IMR-90 (cell line): ENCODE results near the gene KCNN3. TPM values are rescaled to one million over a fixed set of nuclear protein-coding genes. Genes with fewer than 3 reads are reported as not detected.
A peak's percentile ranks its signal among the peaks of the same experiment; 100 is the strongest.

ENCODE experiments used
- ATAC-seq: fragments of 200-7000 bp; cut with Tn5 transposase; 2 replicates; pipeline ENCODE4 v1.9.1; 2020; ENCODE audit warnings: low read depth, mild to moderate bottlenecking, moderate library complexity
- BruUV-seq: library from RNA; stranded (reverse); fragments of 400-500 nt; replicated peaks from 2 replicates; lab custom pipeline; 2021; lab: Mats Ljungman, UMichigan
- CTCF ChIA-PET: fragments of 300-600 bp; formaldehyde crosslinking; extraction: SDS; loops from one replicate; lab custom pipeline; 2021; ENCODE audit warnings: antibody characterized with exemption; lab: Yijun Ruan, JAX
- POLR2A ChIA-PET: fragments of 300-600 bp; sonication (Branson Sonifier 250); formaldehyde crosslinking; loops from one replicate; lab custom pipeline; 2022; ENCODE audit warnings: antibody characterized with exemption; ENCODE audit not compliant: unreplicated experiment; lab: Charles Lee
- DNase-seq: peaks from one replicate; pipeline ENCODE4 v3.0.0; 2013
- H2AFZ ChIP-seq: replicated peaks from 2 replicates; pipeline ENCODE3; 2013; ENCODE audit warnings: low read length, mild to moderate bottlenecking; ENCODE audit not compliant: poor library complexity
- H2AK5ac ChIP-seq: 2 replicates; pipeline ENCODE4 v1.6.1; 2013; ENCODE audit warnings: low read depth, low read length, inconsistent platforms
- H2AK9ac ChIP-seq: replicated peaks from 2 replicates; pipeline ENCODE3; 2013; ENCODE audit warnings: mild to moderate bottlenecking, low read depth, low read length, moderate library complexity; ENCODE audit not compliant: poor library complexity
- H2BK120ac ChIP-seq: 2 replicates; pipeline ENCODE4 v1.6.1; 2013; ENCODE audit warnings: low read depth, low read length, inconsistent platforms
- H2BK15ac ChIP-seq: 3 replicates; pipeline ENCODE4 v1.6.1; 2013; ENCODE audit warnings: low read depth, low read length, inconsistent platforms
- H2BK20ac ChIP-seq: 2 replicates; pipeline ENCODE4 v1.6.1; 2013; ENCODE audit warnings: low read depth, mild to moderate bottlenecking, inconsistent platforms, low read length, moderate library complexity
- H2BK5ac ChIP-seq: 2 replicates; pipeline ENCODE4 v1.6.1; 2013; ENCODE audit warnings: mild to moderate bottlenecking, low read depth, low read length, inconsistent platforms; ENCODE audit not compliant: poor library complexity, severe bottlenecking
- H3K14ac ChIP-seq: replicated peaks from 2 replicates; pipeline ENCODE4 v1.6.1; 2013; ENCODE audit warnings: low read depth, low read length, inconsistent platforms
- H3K18ac ChIP-seq: 2 replicates; pipeline ENCODE4 v1.6.1; 2013; ENCODE audit warnings: low read depth, low read length, control low read depth
- H3K23ac ChIP-seq: 2 replicates; pipeline ENCODE4 v1.6.1; 2013; ENCODE audit warnings: low read depth, low read length, inconsistent platforms
- H3K27ac ChIP-seq: 2 replicates; pipeline ENCODE4 v1.5.1; 2013; ENCODE audit warnings: mild to moderate bottlenecking, control low read depth, low read length; ENCODE audit not compliant: insufficient read depth
- H3K27me3 ChIP-seq: 2 replicates; pipeline ENCODE4 v1.6.1; 2013; ENCODE audit warnings: low read length; ENCODE audit not compliant: control insufficient read depth, insufficient read depth
- H3K36me3 ChIP-seq: 2 replicates; pipeline ENCODE4 v1.6.1; 2013; ENCODE audit warnings: low read length, mixed read lengths; ENCODE audit not compliant: control insufficient read depth, insufficient read depth
- H3K4ac ChIP-seq: 2 replicates; pipeline ENCODE4 v1.6.1; 2013; ENCODE audit warnings: low read depth, low read length, inconsistent platforms
- H3K4me1 ChIP-seq: 2 replicates; pipeline ENCODE4 v1.6.1; 2013; ENCODE audit warnings: low read length, mixed read lengths; ENCODE audit not compliant: control insufficient read depth, insufficient read depth
- H3K4me2 ChIP-seq: 2 replicates; pipeline ENCODE4 v1.6.1; 2013; ENCODE audit warnings: low read depth, mild to moderate bottlenecking, control low read depth, low read length, moderate library complexity
- H3K4me3 ChIP-seq: 2 replicates; pipeline ENCODE4 v1.5.1; 2013; ENCODE audit warnings: low read depth, mild to moderate bottlenecking, control low read depth, low read length, moderate library complexity; ENCODE audit not compliant: insufficient read depth
- H3K56ac ChIP-seq: 2 replicates; pipeline ENCODE4 v1.6.1; 2013; ENCODE audit warnings: low read length, inconsistent platforms; ENCODE audit not compliant: insufficient read depth; ENCODE audit errors: extremely low read depth
- H3K79me1 ChIP-seq, 2 experiments: 2 replicates each; pipeline ENCODE4 v1.6.1; 2013; ENCODE audit warnings: low read length in 2 of 2, inconsistent platforms in 1 of 2, low read depth in 1 of 2
- H3K9ac ChIP-seq: 2 replicates; pipeline ENCODE4 v1.6.1; 2013; ENCODE audit warnings: low read depth, low read length, control low read depth
- H3K9me1 ChIP-seq: 2 replicates; pipeline ENCODE4 v1.6.1; 2013; ENCODE audit warnings: low read length, inconsistent platforms; ENCODE audit not compliant: insufficient read depth
- H3K9me3 ChIP-seq: 2 replicates; pipeline ENCODE4 v1.6.1; 2013; ENCODE audit warnings: low read length; ENCODE audit not compliant: control insufficient read depth, insufficient read depth
- H4K20me1 ChIP-seq: 2 replicates; pipeline ENCODE4 v1.6.1; 2013; ENCODE audit warnings: low read length, inconsistent platforms; ENCODE audit not compliant: insufficient read depth
- H4K5ac ChIP-seq: 2 replicates; pipeline ENCODE4 v1.6.1; 2013; ENCODE audit warnings: mild to moderate bottlenecking, low read depth, low read length, control low read depth
- H4K8ac ChIP-seq, 2 experiments: 2 replicates each; pipeline ENCODE4 v1.6.1; 2013; ENCODE audit warnings: low read depth in 2 of 2, low read length in 2 of 2, control low read depth in 1 of 2, inconsistent platforms in 1 of 2
- H4K91ac ChIP-seq: 2 replicates; pipeline ENCODE4 v1.6.1; 2013; ENCODE audit warnings: low read depth, low read length, inconsistent platforms; ENCODE audit not compliant: insufficient read depth
- BHLHE40 ChIP-seq: fragments of 150-350 bp; IDR thresholded peaks from 2 replicates; pipeline ENCODE4 v1.6.1; 2016; ENCODE audit warnings: mild to moderate bottlenecking, low read depth, low read length
- CEBPB ChIP-seq: IDR thresholded peaks from 2 replicates; pipeline ENCODE4 v1.6.1; 2012; ENCODE audit warnings: low read depth, low read length, improper control_type of control experiment
- CHD1 ChIP-seq: IDR thresholded peaks from 2 replicates; pipeline ENCODE4 v1.6.1; 2012; ENCODE audit warnings: low read depth, low read length, improper control_type of control experiment
- CTCF ChIP-seq: conservative IDR thresholded peaks from 2 replicates; pipeline ENCODE4 v1.5.1; 2012; ENCODE audit warnings: mild to moderate bottlenecking, low read depth, low read length, improper control_type of control experiment
- ELK1 ChIP-seq: fragments of 150-350 bp; IDR thresholded peaks from 2 replicates; pipeline ENCODE4 v1.6.1; 2016; ENCODE audit warnings: low read depth, mild to moderate bottlenecking, low read length, moderate library complexity, borderline replicate concordance
- FOS ChIP-seq: fragments of 150-350 bp; IDR thresholded peaks from 2 replicates; pipeline ENCODE4 v1.6.1; 2016; ENCODE audit warnings: low read depth, low read length
- MXI1 ChIP-seq: IDR thresholded peaks from 2 replicates; pipeline ENCODE4 v1.6.1; 2012; ENCODE audit warnings: low read depth, mild to moderate bottlenecking, low read length, moderate library complexity, borderline replicate concordance
- NFE2L2 ChIP-seq: fragments of 150-350 bp; IDR thresholded peaks from 2 replicates; pipeline ENCODE4 v1.6.1; 2016; ENCODE audit warnings: low read depth, mild to moderate bottlenecking, low read length
- POLR2A ChIP-seq: IDR thresholded peaks from 2 replicates; pipeline ENCODE4 v1.6.1; 2012; ENCODE audit warnings: mild to moderate bottlenecking, low read depth, low read length
- RCOR1 ChIP-seq: IDR thresholded peaks from 2 replicates; pipeline ENCODE4 v1.6.1; 2012; ENCODE audit warnings: mild to moderate bottlenecking, low read length, improper control_type of control experiment; ENCODE audit not compliant: insufficient replicate concordance
- RFX5 ChIP-seq: IDR thresholded peaks from 2 replicates; pipeline ENCODE4 v1.8.0; 2012; ENCODE audit warnings: low read depth, mild to moderate bottlenecking, low read length, moderate library complexity
- SMC3 ChIP-seq: fragments of 150-350 bp; IDR thresholded peaks from 2 replicates; pipeline ENCODE4 v1.6.1; 2016; ENCODE audit warnings: low read depth, mild to moderate bottlenecking, antibody characterized with exemption, low read length, moderate library complexity
- USF2 ChIP-seq: fragments of 150-350 bp; IDR thresholded peaks from 2 replicates; pipeline ENCODE4 v1.6.1; 2017; ENCODE audit warnings: mild to moderate bottlenecking, antibody characterized with exemption, low read length, low read depth
- WGBS, 2 experiments: methylation state at CpG; one replicate each; pipeline versions ENCODE4 v1.1.5 to v1.1.7; 2013; ENCODE audit warnings: missing lambda C conversion rate in 2 of 2; ENCODE audit not compliant: insufficient read length in 1 of 2; ENCODE audit errors: extremely low coverage in 2 of 2; 5-methylcytosine and 5-hydroxymethylcytosine counted together
- dilution Hi-C: fragments of 300-500 bp; cut with HindIII; formaldehyde crosslinking; loops from one replicate; pipeline ENCODE4 v1.14.3; 2018; ENCODE audit warnings: low sequenced_read_pairs; ENCODE audit not compliant: unreplicated experiment
- in situ Hi-C: fragments of 300-500 bp; cut with MboI; formaldehyde crosslinking; loops from 3 replicates; pipeline ENCODE4 v1.14.3; 2019; ENCODE audit warnings: low sequenced_read_pairs, inconsistent platforms, mixed read lengths
- intact Hi-C: fragments of 100-400 bp; cut with micrococcal nuclease; formaldehyde crosslinking; loops from 2 replicates; pipeline ENCODE4 v1.10.0; 2022
- polyA plus RNA-seq, 3 experiments: library from polyadenylated mRNA; depleted of rRNA; stranded (reverse); fragments of >200 nt; gene quantifications; 2 replicates each; pipeline ENCODE4 v1.2.3, GENCODE V29; 2012; ENCODE audit warnings: low replicate concordance in 1 of 3
- total RNA-seq: library from RNA; depleted of rRNA; stranded (reverse); fragments of >200 nt; gene quantifications from 2 replicates; pipeline ENCODE4 v1.2.3, GENCODE V29; 2012

KCNN3 gene
- total and polyA plus RNA-seq, 2 of the 4 experiments (the other 2 are of a cell fraction) = 0.02 TPM; not detected in 1

- no peak overlapping the region for H4K91ac ChIP-seq
- DNase-seq (no peak), ATAC-seq (no peak)
- no peak overlapping the region for H3K9ac ChIP-seq
- no peaks in the 10 kb centered on the region for H3K79me1 ChIP-seq
- no peak overlapping the region for H2AK5ac ChIP-seq
- H3K4ac ChIP-seq = no peak overlapping the region
- peak overlapping the region; percentile 46 for H2AFZ ChIP-seq
- no peak overlapping the region for H3K4me3 ChIP-seq
- no peak overlapping the region for H3K27ac ChIP-seq
- H4K5ac ChIP-seq = no peak overlapping the region
- H3K23ac ChIP-seq = no peak overlapping the region
- TF ChIP-seq MXI1 (no peak), CEBPB (no peak), SMC3 (no peak), BHLHE40 (no peak), NFE2L2 (no peak), CHD1 (no peak), CTCF (no peak), FOS (no peak), POLR2A (no peak), RFX5 (no peak), USF2 (no peak), ELK1 (no peak), RCOR1 (no peak)
- no TSS peak for BruUV-seq
- H4K8ac ChIP-seq = no peak overlapping the region
- no peaks in the 10 kb centered on the region for H3K9me1 ChIP-seq
- 59% methylated on average over 7 of the region's 9 CpGs; no CpG with 5 or more reads in 1 of the 2 experiments for WGBS, 2 experiments
- dilution Hi-C loops = no loop called here
- no peak overlapping the region for H3K14ac ChIP-seq
- peaks cover 85% of the 10 kb centered on the region for H3K27me3 ChIP-seq
- no peak overlapping the region for H2BK20ac ChIP-seq
- H2BK5ac ChIP-seq = no peak overlapping the region
- H3K36me3 ChIP-seq = no peaks in the 10 kb centered on the region
- CTCF ChIA-PET = no interaction called here
- no peak overlapping the region for H2AK9ac ChIP-seq
- no peak overlapping the region for H3K56ac ChIP-seq
- no peaks in the 10 kb centered on the region for H3K9me3 ChIP-seq
- H3K4me2 ChIP-seq = no peak overlapping the region
- H3K4me1 ChIP-seq = no peaks in the 10 kb centered on the region; the same call in 1 of the 2 replicates
- no peak overlapping the region for H2BK120ac ChIP-seq
- intact Hi-C loops = no loop called here
- no peaks in the 10 kb centered on the region for H4K20me1 ChIP-seq
- POLR2A ChIA-PET = no interaction called here
- H3K18ac ChIP-seq = no peak overlapping the region
- in situ Hi-C loops = no loop called here
- H2BK15ac ChIP-seq = no peak overlapping the region
These were observed 36.9 kb downstream of the KCNN3 start for GRCh38 chr1:154833209-154833608.
